GM12865 (cell line): ENCODE data around the gene RAB6B.

ENCODE experiments used
- DNase-seq: peaks from one replicate; pipeline ENCODE4 v3.0.0; 2010; ENCODE audit warnings: low read depth
- H3K4me3 ChIP-seq: 2 replicates; pipeline ENCODE4 v1.5.1; 2011; ENCODE audit warnings: mild to moderate bottlenecking, low read depth, low read length, control low read depth
- TF ChIP-seq, protein P1 (sequence below): IDR thresholded peaks from 2 replicates; pipeline ENCODE4 v1.5.1; 2011; ENCODE audit warnings: low read length, control low read depth, low read depth, inconsistent platforms; ENCODE audit not compliant: insufficient read depth; ENCODE audit errors: missing control alignments

RAB6B gene

DNA sequence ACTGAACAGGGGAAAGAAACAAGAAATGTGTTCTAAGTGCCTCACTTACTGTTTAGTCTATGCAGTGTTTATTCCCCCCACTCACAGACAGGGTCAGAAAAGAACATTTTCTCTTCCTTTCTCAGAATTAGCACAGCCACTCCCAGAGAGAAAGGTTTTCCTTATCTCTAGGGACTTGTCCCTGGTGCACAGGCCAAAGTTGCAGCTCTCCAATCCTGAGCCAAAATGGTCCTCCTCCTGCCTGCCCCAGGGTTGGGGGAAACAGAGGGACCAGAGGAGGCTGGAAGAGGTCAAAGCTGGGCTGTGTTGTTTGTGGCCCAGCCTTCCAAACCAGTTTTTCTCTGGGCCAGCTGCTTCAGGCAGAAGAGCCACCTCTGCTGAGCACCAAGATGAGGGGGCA is 12.0 kb downstream of the RAB6B start:
- DNase-seq: no peak
- H3K4me3 ChIP-seq: no peak overlapping the region
- TF ChIP-seq, protein P1, sequence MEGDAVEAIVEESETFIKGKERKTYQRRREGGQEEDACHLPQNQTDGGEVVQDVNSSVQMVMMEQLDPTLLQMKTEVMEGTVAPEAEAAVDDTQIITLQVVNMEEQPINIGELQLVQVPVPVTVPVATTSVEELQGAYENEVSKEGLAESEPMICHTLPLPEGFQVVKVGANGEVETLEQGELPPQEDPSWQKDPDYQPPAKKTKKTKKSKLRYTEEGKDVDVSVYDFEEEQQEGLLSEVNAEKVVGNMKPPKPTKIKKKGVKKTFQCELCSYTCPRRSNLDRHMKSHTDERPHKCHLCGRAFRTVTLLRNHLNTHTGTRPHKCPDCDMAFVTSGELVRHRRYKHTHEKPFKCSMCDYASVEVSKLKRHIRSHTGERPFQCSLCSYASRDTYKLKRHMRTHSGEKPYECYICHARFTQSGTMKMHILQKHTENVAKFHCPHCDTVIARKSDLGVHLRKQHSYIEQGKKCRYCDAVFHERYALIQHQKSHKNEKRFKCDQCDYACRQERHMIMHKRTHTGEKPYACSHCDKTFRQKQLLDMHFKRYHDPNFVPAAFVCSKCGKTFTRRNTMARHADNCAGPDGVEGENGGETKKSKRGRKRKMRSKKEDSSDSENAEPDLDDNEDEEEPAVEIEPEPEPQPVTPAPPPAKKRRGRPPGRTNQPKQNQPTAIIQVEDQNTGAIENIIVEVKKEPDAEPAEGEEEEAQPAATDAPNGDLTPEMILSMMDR: no peak

DNA sequence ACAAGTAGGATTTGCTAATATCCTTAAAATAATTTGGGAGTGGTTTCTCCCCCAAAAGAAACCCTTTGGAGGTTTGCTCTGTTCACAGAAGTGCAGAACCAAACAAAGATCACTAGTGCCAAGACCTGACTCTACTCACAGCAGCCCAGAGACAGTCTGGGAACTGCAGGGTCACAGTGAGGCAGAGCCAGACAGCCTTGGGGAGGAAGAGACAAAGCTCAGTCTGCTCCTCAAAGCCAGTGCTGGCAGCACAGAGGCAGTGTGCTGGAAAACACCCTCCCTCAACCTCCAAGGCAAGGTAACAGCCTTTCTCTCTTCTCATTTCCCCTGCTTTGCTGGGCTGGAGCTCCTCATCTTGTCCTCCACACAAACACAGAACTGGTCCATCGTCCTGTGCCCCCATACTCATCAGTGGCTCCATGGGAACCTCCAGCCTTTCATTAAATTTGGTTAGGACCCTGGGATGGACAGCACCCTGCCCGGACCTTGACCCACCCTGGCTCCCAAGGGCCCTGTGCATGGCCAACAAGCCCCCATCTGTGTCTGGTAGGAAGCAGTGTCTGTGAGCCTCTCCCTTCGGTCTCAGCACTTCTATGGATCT is 12.6 kb downstream of the RAB6B start:
- DNase-seq: no peak
- TF ChIP-seq, protein P1: no peak
- H3K4me3 ChIP-seq: no peak overlapping the region

DNA sequence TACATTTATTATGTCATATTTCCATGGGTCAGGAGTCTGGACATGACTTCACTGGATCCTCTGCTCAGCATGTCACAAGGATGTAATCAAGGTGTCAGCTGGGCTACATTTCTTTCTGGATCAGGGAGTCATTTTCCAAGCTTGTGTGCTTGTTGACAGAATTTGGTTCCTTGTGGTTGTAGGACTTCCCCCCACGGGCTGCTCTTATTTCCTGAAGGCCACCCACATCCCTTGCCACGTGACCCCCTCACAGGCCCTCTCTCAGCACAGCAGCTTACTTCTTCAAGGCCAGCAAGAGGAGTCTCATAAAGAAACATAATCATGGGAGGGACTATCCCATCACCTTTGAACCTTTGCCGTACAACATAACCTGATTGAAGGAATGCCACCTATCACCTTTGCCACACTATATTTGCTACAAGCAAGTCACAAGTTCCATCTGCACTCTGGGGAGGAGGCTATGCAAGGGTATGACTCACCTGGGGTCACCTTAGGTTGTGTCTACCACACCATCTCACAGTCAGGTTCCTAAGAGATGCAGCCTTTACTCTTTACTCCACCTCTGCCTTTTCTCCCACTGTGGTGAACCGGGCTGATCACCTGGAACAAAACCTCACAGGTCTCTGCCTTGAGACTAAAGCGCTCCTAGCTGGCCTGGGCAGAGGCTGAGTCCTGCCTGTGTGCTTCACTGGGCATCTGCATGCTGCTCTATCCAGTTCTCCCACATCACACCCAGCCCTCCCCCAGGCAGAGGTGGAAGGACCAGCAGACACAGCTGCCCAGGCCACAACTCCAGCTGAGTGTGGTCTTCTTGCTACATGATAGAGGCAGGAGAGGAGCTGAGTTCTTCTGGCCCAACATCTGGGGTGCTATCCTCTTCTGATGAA is 13.5 kb downstream of the RAB6B start:
- H3K4me3 ChIP-seq: no peak overlapping the region
- DNase-seq: no peak
- TF ChIP-seq, protein P1: no peak

DNA sequence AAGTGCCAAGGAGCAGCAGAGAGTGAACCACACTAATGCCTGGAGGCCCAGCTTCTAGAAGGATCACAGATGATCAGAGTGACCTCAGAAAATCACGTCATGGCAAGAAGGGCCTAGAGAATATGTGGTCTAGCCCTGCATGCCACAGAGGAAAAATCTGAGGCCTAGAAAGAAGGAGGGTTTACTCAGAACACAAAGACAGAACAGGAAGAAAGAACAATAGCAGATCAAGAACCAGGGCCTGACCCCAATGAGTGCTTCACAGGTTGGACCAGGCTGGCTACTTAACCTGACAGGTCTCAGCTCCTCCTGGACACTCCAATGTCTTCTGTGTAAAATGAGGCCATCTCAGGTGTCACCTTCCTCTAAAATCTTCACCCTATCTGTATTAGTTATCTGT is 14.2 kb downstream of the RAB6B start:
- no peak for DNase-seq
- no peak overlapping the region for H3K4me3 ChIP-seq
- TF ChIP-seq, protein P1: no peak

DNA sequence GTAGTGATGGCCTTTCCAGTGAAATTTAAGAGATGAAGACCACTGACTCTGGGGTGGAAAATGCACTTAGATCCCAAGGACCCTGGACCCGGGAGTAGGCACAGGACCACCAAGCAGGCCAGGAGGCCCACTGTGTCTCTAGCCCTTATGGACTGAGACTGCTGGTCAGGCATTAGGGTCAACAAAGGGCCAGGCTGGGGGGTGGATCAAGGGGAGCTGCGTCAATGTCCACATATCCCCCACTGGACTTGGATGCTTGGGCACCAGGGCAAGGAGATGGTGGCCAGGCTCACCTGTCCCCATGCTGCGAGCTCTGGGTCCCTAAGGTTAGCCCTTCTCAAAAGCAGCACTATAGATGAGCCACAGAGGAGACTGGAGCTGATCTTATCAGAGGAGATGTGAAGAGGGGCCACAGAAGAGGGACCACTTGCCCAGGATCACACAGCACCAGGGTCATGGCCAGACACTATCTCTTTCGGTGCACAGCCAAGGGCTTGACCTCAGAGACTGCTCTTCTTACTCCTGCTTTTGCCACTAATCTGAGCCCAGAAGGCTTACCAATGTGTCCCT is 14.7 kb downstream of the RAB6B start:
- H3K4me3 ChIP-seq: no peak overlapping the region
- TF ChIP-seq, protein P1: no peak
- no peak for DNase-seq

DNA sequence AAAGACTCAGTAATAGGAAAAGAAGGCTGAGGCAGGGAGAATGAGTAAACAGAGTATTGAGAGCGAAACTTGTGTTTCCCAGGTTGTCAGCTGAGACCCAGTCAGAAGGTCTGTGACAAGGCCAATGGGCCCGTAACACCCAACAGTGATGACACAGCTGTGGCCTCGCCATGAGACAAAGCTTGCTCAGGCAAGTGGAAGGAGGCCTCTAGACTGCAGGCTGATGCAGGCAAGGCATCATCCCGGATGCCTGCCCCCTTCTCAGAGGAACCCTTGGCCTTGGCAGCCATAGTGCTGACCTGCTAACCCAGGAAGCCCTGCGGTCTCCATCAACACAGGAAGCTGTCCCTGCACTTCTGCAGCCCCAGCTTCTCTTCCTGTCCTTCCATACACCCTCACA is 15.4 kb downstream of the RAB6B start:
- no peak overlapping the region for H3K4me3 ChIP-seq
- TF ChIP-seq, protein P1: no peak
- DNase-seq: peak; percentile 56

DNA sequence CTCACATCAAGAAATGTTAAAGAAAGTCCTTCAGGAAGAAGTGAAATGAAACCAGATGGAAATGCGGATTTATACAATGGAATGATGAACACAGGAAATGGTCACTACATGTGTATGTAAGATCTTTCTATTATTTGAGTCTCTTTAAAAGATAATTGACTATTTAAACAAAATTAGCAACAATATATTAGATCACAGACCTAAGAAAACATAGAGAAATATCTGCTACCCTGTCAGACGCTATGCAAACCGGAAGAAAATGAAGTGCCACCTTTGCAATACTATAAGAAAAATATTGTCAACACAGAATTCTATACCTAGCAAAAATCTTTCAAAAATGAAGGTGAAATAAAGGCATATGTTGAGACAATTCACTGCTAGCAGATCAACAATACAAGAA is 17.2 kb downstream of the RAB6B start:
- DNase-seq: no peak
- no peak overlapping the region for H3K4me3 ChIP-seq
- TF ChIP-seq, protein P1: no peak
